Stimulated activated CD4-positive, alpha-beta T cell treated with anti-CD3 and anti-CD28 coated beads, Interleukin-12 subunit alpha, Interleukin-12 subunit beta, amount 100 ng/mL, for 48 hours (primary cell): ENCODE data around the gene TENT4A.

ENCODE experiments used
- DNase-seq, 3 donors: peaks; one replicate each; pipeline ENCODE4 v3.0.0-alpha.2; 2020; ENCODE audit warnings: low read depth in 2 of 3, low spot score in 1 of 3

Gene TENT4A

DNA sequence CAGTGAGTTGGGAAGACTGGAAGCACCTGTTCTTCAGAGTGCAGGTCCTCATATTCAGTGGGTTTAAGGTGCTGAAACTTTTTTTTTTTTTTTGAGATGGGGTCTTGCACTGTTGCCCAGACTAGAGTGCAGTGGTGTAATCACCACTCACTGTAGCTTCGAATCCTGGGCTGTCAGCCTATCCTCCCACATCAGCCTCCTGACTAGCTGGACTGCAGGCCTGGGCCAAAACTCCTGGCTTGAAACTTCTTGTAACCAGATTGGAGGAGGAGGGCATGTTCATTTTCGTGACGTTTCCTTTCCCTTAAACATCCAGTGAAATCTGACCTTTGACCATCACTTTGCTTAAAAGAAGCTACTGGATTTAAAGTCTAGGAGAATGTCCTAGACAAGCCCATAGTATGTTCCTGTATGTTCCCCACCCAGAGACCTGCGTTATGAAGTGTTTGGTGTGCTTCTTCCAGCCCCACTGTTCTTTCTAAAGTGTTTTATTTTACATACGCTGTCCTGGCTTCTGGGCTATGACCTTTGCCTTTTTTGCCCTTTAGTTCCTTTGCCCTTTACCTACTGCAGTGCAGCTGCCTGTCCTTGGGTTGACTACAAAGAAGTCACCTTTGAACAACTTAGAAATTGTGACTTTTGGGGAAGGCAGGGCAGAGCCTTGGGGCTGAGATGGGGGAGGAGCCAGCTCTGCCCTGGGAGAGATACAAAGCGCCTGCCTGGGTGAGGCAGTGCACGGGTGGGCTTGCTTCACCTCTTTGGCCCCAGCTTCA lies 18.4 kb downstream of the TENT4A start:
- no peak for DNase-seq

DNA sequence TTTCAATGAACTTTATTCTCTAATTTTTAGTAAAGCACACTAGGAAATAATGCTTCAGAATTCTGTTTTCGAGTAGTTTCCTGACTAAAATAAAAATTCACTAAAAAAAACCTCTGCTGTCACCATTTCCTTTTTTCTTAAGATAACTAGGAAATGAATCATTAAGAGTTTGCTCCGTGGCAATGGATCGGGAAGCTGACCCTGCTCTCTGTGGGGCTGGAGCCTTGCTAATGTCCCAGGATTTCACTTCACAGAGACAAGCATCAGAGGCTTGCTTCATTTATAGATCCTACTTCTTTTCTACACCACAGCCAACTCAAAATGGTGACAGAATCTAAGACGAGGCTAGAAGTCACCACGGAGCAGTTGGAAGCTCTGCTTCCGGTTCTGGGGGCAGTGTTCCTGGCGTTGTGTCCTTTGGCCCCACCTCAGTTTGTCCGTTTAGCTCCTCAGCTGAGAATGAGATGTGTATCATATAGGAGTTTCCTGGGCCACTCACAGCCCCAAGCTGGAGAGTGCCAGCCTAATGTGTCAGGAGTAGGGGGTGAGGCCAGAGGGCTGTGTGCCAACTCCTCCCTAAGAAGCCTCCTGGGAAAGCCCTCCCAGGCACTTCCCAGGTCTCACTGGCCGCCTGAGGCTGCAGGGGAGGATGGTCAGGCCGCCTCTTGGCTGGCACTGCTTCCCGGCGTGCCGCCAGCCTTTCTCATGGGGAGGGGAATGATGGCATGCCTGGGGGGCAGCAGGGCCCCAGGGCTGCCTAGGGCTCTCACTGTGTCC lies 19.6 kb downstream of the TENT4A start:
- no peak for DNase-seq

DNA sequence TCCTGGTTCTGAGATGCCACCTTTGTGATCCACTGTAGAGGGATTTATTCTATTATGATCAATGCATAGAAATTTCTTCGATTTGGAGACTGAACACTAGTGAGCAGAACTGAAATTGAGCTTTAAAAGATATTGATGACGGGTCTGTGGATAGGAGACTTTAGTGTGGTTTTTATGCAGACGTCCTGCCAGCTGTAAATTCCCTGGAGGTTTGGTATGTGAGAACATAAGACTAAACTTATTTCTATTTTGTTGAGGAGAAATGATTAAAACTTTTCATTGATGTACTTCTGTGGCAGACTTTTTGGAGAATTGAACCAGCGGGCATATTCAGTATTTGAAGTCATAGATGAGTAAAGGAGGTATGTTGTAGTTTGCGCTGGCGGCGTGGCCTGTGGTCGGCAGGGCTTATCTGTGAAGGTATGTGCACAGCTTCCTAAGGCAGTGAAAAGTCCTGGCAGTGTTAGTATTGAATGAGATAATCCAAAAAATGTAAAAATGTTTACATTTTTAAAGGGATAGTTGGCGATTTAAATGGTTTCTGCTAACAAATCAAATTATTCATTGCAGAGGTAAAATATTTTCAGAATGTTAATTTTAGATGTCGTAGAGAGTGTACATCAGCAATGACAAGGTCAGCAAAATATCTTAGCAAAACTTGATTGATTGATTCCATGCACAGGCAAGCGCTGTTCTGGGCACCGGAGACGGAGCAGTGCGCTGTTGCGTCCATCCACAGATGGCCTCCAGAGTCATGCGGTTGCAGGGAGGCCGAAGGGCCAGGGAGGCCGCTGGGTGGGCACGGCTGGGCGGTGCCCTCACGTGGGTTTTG lies 20.4 kb downstream of the TENT4A start:
- no peak for DNase-seq

DNA sequence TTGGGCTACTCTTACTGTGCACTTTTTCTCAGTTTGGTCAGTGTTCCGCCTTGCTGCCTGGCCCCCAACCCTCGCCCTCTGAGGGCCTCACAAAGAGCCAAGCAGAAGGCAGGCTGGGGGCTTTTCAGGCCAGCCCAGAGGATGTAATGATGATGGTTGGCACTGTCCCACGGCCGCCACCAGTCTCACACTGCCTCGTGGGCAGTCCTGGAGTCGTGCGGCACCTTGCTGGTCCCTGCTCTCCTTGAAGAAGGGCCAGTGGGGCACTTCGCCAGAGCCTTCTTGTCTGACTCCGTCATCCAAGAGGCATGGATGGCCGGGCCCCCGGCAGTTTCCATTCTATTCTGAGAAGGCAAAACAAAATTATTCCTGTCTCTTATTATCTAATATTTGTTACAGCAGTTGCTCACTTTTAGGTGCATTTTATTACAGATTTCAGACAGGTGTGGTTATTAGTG lies 21.0 kb downstream of the TENT4A start:
- no peak for DNase-seq

DNA sequence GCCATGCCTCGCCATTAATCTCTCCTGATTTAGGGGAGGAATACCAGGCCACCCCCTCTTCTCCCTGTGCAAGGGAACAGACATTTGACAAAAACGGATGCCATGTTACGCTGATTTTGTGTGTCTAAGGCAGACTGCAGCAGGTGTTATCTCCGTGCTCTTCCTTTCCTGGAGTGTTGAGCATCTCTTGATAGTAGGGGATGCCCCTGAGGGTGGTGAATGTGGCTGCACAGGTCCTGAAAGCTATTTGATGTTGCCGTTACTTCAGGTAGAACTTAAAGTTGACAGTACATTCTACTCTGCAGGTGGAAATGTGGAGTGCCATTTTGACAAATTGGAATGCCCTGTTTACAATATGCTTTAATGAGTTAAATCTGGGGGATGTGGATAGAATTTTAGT lies 21.5 kb downstream of the TENT4A start:
- DNase-seq: no peak

DNA sequence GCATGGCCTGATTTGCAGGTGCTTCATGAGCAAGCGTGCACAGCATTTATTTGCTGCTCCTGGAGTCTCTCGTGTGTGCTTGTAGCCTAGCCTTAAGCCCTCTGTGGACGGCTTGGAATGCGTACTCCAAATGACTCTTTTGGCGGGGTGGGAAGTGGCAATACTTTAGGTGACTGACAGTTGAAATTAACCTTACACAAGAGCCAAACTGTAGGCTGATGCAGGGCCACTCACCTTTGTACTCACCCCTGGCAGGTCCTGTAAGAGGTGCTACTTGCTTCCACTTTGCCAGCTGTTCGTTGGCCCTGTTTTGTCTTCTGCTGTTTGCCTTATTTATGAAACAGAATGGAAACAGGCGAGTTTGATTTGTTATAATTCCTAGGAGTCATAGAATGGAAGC lies 22.9 kb downstream of the TENT4A start:
- no peak for DNase-seq

DNA sequence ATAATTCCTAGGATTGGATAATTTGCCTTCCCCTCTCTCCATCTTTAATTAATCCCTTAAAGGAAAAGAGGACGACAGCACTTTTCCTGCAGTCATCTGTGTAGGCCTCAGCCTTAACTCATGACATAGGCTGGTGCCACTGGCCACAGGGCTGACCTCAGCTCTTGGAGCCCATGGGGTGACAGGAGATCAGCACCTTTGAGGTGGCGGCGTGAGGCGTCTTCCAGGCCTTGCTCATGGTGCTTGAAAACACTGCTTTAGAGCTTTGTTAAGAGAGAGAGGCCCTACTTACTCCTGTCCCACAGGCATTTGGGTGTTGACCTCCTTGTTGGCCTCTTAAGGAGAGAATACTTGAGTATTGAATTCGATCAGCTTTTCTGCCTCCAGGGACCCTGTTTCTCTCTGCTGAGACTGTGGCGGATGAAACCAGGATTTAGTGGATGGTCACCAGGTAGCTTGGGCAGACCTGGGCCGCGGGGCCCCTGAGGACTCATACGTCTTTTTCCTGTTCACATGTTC lies 23.4 kb downstream of the TENT4A start:
- no peak for DNase-seq

DNA sequence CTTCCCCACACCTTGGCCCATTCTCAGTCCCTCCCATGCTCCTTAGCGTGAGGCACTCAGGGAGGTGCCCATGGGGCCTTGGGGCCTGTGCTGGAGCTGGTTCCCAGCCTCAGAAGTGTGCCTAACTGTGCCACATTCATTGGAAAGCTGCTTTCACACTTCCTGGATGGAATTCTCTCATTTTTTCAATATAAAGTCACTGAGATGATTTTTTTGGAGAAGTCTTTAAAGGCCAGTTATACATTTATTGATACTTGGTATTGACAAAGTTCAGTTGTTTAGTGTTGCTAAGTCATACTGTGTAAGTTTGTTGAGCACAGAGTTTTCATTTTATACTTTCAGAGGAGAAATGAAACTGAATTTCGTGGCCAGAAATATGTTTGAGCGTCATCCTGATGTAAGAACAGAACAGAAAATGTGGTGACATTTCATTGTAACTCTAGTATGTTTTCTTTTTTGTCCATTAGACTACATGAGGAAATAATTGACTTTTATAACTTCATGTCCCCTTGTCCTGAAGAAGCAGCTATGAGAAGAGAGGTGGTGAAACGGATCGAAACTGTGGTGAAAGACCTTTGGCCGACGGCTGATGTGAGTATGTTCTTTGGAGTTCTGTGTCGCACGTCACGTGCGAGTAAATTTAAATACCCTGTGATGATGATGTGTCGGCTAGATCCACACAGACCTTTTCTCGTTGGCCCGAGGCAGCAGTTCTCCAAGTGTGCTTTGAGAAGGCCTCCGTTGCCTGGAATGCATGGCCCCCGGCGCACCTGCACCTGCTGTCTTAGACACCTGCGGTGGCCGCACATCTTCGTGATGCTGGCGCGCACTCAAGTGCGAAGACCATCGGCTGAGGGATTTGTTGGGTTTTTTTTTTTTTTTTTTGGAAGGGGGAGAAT lies 24.1 kb downstream of the TENT4A start:
- no peak for DNase-seq

DNA sequence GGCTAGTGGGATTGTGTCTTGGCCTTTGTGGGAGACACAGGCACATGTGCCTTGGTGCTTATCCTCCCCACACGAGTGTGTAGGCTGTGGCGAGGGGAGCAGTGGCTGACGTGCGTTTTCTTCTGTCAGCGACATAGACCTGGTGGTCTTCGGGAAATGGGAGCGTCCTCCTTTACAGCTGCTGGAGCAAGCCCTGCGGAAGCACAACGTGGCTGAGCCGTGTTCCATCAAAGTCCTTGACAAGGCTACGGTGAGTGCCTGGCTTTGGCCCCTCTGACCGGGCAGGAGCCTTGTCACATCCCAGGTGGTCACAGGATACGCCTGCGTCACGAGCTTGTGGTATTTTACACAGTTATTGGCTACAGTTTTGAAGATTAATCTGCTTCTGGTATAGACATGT lies 26.4 kb downstream of the TENT4A start:
- DNase-seq: no peak

DNA sequence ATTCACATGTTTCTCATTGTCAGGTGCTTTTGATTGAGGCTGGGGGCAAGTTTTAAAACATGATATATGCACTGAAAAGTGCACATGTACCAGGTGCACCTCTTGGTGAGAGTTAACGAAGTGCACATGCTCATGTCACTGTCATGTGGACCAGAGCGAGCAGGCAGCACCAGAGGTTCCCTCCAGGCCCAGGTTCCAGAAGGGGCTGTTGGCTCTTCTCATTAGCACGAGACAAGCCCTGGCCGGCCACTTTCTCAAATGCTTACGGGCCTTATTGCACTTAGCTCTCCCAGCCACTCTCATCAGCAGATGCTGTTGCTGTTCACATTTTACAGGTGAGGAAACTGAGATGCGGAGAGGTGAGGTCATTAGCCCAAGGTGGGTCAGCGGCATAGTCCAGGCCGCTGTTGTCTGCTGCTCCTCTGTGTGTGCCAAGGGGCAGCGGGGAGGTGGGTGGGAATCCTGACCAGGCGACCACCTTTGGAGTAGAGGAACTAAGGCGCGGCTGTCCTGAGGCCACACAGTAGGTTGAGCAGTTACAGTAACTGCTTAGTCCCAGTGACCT lies 27.4 kb downstream of the TENT4A start:
- DNase-seq: no peak

DNA sequence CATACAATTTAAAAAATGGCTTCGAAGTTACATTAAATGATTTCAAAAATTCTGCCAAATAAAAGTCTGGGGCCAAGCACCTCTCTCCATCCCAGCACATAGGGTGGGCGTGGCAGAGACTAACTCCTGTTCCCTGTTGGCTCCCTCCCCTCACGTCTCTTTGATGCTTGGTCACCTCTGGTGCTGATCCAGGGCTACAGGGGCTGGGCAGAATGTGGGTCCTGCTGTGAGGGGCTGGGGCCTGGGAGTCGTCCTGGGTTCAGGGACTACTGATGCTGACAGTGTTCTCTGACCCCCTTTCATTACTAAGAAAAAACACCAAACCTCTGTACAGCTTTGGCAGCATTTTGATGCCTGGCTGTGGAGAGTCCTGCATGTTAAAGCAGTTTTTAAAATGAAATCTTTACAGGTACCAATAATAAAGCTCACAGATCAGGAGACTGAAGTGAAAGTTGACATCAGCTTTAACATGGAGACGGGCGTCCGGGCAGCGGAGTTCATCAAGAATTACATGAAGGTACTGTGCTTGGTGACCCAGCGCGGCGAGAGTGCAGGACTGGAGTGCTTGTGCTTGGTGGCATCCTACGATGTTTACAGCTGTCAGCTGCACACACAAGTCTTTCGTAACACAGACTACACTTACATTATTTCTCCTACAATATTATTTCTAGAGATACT lies 29.0 kb downstream of the TENT4A start:
- no peak for DNase-seq

DNA sequence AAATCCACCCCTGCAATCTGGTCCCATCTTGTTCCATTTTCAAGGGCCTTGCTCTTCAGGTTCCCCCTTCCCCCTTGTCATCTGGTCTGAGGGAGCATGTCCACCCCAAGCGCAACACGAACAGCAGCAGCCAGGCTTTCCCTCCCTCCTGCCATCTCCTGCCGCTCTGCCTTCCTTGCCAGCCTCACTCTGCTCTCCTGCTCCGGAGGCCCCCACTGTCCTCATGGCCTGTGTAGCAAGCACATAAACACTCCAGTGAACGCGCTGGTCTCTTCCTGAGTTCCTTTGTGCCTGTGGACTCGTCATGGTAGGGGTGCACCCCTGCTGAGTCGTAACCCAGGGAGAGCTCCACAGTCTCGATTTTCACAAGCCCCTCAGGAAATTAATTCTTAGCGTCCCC lies 29.9 kb downstream of the TENT4A start:
- no peak for DNase-seq

DNA sequence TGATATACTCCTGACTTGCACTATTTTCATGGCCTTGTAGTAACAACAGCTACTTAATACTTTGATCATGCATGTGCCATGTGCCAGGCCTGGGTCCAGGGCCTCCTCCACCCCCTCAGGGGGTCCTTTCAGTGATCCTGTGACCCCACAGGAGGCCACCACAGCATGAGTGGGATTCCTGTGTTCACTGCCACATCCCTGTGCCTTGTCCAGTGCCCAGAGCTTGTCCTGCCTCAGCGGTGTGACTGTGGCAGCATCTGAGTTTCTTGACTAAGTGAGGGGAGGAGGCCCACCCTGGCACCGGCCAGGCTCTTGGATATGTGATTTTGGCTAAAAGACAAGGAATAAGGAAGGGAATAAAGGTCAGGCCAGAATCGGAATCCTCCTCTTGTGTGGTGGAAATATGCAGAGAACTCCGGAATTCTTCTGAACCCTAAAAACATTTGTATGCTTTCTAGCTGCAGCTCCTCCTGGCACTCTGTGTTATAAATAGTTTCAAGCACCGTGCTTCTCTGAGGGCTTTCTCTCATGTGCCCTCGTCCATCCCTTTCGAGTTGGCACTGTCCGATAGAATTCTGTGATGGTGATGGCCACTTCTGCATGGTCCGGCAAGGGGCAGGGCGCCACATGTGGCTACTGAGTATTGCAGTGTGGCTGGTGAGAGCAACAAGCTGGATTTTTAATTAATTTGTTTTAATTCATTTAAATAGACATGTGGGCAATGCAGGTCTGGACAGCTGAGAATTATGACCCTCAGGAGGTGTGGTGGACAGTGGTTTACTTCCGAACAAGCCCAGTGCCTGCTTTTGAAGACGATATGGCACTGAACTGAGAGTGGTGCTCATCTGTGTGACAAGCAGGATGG lies 31.8 kb downstream of the TENT4A start:
- DNase-seq: no peak

DNA sequence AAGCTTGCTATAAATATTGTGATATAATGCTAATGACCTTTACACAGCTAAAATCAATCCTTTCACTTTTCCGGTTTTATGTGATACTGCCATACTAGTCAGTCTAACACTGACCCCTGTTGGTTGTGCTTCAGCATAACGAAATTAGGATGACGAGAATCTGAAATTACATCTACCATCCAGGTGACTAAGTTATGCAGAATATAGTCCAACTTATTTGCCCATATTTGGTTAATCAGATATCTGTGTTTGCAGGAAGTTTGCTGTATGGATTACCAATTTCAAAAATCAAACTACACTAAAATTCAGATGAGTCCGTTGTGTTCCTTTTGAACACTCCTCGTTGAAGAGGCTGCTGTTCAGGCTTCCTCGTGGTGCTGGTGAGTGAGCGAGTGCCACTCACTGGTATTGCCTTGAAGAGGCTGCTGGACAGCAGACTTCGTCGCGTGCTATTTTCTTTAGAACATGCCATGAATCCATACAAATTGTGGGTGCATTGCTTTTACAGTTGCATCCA lies 32.5 kb downstream of the TENT4A start:
- peak in 1 of 3 donors; percentile 24 for DNase-seq

DNA sequence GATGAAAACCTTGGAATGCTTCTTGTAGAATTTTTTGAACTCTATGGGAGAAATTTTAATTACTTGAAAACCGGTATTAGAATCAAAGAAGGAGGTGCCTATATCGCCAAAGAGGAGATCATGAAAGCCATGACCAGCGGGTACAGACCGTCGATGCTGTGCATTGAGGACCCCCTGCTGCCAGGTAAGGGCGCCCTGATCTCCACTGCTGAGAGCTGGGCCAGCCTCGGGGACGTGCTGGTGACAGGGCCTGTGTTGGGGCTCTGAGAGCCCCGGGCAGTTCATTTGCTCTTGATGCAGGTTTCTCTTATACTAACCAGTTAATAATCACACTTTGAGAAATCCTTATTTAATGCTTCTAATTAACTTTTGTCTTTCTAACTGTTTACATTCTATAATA lies 33.0 kb downstream of the TENT4A start:
- no peak for DNase-seq

DNA sequence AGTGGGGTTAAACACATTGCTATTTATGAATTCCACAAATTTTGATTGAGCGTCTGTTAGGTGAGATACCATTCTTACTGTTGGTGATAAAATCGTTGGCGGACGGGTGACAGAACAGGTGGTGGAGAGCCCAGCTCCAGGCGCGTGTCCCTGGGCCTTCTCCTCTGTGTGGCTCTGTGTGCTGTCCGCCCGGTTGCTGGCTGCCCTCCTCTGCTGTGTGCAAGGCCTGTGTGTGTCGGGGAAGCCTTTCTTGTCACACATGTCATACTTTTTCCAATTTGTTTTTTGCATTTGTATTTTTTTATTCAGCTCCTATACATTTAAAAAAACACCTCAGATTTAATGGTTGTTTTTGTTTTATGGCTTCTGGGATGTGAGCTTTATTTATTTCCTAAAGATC lies 33.9 kb downstream of the TENT4A start:
- DNase-seq: no peak

DNA sequence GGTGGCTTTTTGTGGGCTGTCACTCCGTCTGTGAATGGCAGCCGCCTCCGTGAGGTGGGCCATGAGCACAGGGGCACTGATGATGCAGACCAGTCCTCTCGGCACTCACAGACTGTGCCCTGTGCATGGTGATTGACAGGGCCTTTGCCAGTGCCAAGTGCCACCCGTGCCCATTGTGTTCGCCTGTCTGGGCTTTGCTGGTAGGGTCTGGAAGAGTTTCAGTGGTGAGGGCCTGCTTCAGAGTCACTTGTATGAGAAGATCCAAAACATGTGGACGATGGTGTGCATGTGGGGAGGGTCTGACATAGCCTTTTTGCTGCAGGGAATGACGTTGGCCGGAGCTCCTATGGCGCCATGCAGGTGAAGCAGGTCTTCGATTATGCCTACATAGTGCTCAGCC lies 34.9 kb downstream of the TENT4A start:
- DNase-seq: no peak

DNA sequence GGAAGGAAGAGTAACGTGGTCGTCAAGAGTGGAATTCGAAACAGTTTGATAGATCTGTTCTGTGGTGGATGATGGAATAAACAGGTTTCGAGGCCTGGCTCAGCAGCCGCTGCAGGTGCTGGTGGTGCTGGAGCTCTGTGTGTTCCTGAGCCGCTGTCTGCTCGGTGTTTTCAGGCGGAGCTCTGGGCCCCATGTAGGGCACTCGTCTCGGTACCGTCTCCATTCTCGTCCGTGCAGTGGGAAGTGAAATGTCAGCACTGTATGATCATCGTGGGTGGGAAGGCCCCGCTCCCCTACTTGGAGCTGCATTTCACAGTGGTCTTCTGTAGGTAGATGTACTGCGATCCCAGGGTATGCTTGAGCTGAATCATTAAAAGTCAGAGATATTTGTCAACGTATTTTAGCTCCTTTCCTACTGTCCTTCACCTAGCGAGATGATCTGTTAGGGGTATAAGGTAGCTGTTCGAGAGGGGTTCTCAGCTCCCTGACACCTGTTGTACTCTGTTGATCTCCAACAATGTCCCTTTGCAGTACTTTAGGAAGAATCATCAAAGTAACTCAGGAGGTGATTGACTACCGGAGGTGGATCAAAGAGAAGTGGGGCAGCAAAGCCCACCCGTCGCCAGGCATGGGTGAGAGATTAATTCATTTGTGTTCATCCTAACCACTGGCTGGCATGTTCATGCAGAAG lies 35.9 kb downstream of the TENT4A start:
- no peak for DNase-seq
